Lower lobe of right lung (tissue), 2 donors: ENCODE measurements around the gene PYDC2. TPM values are rescaled to one million over a fixed set of nuclear protein-coding genes. Genes with fewer than 3 reads are reported as not detected.

Source experiments
- ATAC-seq, 2 donors: fragments of 200-7000 bp; cut with Tn5 transposase; one replicate each; pipeline ENCODE4 v1.9.1; 2020 to 2022; ENCODE audit warnings: mild to moderate bottlenecking in 2 of 2, moderate library complexity in 2 of 2
- DNase-seq: peaks from one replicate; pipeline ENCODE4 v3.0.0-alpha.2; 2020
- H3K27ac ChIP-seq: fragments of 200-600 bp; one replicate; pipeline ENCODE4 v1.8.0; 2022
- H3K27me3 ChIP-seq: fragments of 200-600 bp; one replicate; pipeline ENCODE4 v1.8.0; 2022; ENCODE audit warnings: low read depth
- H3K36me3 ChIP-seq: fragments of 200-600 bp; one replicate; pipeline ENCODE4 v1.8.0; 2022; ENCODE audit warnings: mild to moderate bottlenecking
- H3K4me1 ChIP-seq: fragments of 200-600 bp; one replicate; pipeline ENCODE4 v1.8.0; 2022
- H3K4me3 ChIP-seq: fragments of 200-600 bp; one replicate; pipeline ENCODE4 v1.8.0; 2022; ENCODE audit warnings: mild to moderate bottlenecking
- H3K9me3 ChIP-seq: fragments of 200-600 bp; one replicate; pipeline ENCODE4 v1.8.0; 2022
- intact Hi-C: fragments of 100-400 bp; cut with DNase I; formaldehyde crosslinking; loops from one replicate; pipeline ENCODE4 v1.11.0; 2022
- long read RNA-seq: library from polyadenylated mRNA; unstranded; transcript quantifications from one replicate; pipeline ENCODE4 v2.0.0, GENCODE V29; 2021
- total RNA-seq: library from RNA; stranded (reverse); fragmentation: NEBNext Ultra II Directional; extraction: Animal tissue kit (Norgen Biotek cat#: 25700); gene quantifications from one replicate; pipeline ENCODE4 v1.2.1, GENCODE V29; 2021
- TF ChIP-seq, protein P1 (sequence below): fragments of 200-600 bp; IDR thresholded peaks from one replicate; pipeline ENCODE4 v1.8.0; 2022; ENCODE audit warnings: antibody characterized with exemption, mild to moderate bottlenecking
- donor health status: DM: no; HTN: yes; CAD: no; lungs with severe emphysema.

PYDC2 gene
- total RNA-seq = not detected
- long read RNA-seq = 0 reads

DNA sequence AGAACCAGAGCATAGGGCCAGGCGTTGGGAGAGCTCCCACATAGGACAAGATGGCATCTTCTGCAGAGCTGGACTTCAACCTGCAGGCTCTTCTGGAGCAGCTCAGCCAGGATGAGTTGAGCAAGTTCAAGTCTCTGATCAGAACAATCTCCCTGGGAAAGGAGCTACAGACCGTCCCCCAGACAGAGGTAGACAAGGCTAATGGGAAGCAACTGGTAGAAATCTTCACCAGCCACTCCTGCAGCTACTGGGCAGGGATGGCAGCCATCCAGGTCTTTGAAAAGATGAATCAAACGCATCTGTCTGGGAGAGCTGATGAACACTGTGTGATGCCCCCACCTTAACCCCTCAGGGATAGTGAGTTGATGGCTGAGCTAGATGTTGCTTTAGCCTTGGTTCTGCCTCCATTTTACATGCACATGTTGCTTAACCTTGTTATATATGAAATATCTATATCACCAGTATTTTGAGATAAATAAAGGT lies at the start of gene PYDC2:
TSS of gene PYDC2 (plus strand) at position 51 of the 483 bp plus-strand sequence. CDS start at position 51, 0 bp downstream.
- Histone ChIP-seq H3K27me3 (no peaks in the 10 kb centered on the region), H3K36me3 (no peaks in the 10 kb centered on the region), H3K4me1 (no peaks in the 10 kb centered on the region), H3K9me3 (no peaks in the 10 kb centered on the region), H3K27ac (no peak within 1 kb of the TSS), H3K4me3 (no peak within 1 kb of the TSS)
- ATAC-seq (no peak), DNase-seq (no peak)
- TF ChIP-seq, protein P1, sequence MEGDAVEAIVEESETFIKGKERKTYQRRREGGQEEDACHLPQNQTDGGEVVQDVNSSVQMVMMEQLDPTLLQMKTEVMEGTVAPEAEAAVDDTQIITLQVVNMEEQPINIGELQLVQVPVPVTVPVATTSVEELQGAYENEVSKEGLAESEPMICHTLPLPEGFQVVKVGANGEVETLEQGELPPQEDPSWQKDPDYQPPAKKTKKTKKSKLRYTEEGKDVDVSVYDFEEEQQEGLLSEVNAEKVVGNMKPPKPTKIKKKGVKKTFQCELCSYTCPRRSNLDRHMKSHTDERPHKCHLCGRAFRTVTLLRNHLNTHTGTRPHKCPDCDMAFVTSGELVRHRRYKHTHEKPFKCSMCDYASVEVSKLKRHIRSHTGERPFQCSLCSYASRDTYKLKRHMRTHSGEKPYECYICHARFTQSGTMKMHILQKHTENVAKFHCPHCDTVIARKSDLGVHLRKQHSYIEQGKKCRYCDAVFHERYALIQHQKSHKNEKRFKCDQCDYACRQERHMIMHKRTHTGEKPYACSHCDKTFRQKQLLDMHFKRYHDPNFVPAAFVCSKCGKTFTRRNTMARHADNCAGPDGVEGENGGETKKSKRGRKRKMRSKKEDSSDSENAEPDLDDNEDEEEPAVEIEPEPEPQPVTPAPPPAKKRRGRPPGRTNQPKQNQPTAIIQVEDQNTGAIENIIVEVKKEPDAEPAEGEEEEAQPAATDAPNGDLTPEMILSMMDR = no peak
- intact Hi-C loops = no loop called here

DNA sequence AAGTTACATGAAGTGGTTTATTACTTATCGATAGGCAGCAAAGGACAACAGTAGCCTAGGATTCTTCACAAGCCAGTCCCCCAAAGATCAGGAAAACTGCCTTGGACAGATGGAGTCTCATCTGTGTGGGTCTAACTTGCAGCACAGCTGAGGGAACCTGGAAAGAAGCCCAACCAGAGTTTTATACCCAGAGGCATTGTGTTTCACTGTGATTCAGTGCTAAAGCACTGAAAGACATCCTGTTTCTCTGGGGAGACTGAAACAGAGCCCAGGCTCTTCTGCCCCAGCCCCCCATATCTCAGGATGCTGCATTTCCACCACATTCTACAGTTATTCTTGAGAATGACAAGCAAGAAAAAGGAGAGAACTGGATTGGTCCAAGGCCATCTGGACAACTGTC lies 48.2 kb upstream of the PYDC2 start:
- Histone ChIP-seq H3K4me1 (no peaks in the 10 kb centered on the region), H3K27me3 (no peaks in the 10 kb centered on the region), H3K4me3 (no peak overlapping the region), H3K27ac (no peak overlapping the region), H3K9me3 (peaks cover 10% of the 10 kb centered on the region), H3K36me3 (no peaks in the 10 kb centered on the region)
- ATAC-seq = no peak
- intact Hi-C loops = no loop called here
- TF ChIP-seq, protein P1 = no peak
- DNase-seq = no peak

DNA sequence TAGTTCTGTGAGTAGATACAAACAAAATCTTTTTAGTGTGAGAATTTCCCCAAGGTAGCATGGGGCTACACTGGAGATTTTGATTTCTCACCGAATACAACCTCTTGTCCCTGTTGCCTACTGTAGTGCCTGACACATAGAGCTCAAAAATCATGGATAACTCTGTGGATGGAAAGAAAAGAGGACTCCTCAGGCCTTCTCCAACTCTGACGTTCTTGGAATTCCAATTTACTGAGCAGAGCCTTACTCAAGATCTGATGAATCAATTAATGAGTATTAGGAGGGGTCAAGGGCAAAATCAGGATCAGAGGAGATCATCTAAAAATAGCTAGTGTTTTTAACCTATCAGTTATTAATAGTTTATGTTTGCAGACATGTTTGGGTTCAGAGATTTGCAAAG lies 46.7 kb upstream of the PYDC2 start:
- H3K4me1 ChIP-seq = no peaks in the 10 kb centered on the region
- no peaks in the 10 kb centered on the region for H3K36me3 ChIP-seq
- DNase-seq (no peak), ATAC-seq (no peak)
- peaks cover 10% of the 10 kb centered on the region for H3K9me3 ChIP-seq
- intact Hi-C loops = no loop called here
- H3K27me3 ChIP-seq = no peaks in the 10 kb centered on the region
- H3K4me3 ChIP-seq = no peak overlapping the region
- H3K27ac ChIP-seq = no peak overlapping the region
- TF ChIP-seq, protein P1 = no peak

DNA sequence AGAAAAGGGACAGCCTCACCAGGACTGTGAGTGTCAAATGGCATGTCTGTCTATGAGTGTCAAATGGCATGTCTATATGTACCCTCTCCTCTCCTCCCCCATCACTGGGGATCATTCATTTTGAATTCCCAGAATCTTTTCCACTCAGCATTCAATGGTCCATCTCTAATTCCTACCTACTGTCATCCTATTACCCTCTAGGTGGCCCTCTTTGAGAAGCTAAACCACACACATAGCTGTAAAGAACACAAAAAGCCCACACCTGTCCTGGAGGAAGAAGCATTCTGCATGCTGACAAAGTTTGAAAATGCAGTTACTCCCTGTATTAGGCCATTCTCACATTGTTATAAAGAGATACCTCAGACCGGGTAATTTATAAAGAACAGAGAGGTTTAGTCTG lies 46.2 kb upstream of the PYDC2 start:
- ATAC-seq (no peak), DNase-seq (no peak)
- Histone ChIP-seq H3K4me3 (no peak overlapping the region), H3K4me1 (no peaks in the 10 kb centered on the region), H3K27ac (no peak overlapping the region), H3K27me3 (no peaks in the 10 kb centered on the region), H3K36me3 (no peaks in the 10 kb centered on the region), H3K9me3 (peaks cover 8% of the 10 kb centered on the region)
- intact Hi-C loops = no loop called here
- TF ChIP-seq, protein P1 = no peak

DNA sequence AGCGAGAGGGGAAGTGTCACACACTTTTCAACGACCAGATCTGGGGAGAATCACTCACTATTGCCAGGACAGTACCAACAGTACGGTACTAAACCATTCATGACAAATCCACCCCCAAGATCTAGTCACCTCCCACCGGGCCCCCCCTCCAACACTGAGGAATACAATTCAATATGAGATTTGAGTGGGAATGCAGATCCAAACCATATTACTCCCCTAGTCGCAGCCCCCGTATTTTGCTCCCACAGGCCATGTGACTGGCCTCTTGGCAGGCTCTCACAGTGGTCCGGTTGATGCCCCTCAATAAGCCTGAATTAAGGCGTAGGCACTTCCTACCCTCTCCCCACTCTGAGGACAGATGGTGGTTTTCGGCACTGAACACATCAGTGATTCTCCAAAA lies 45.4 kb upstream of the PYDC2 start:
- Histone ChIP-seq H3K36me3 (no peaks in the 10 kb centered on the region), H3K9me3 (no peaks in the 10 kb centered on the region), H3K4me1 (no peaks in the 10 kb centered on the region), H3K4me3 (no peak overlapping the region), H3K27me3 (no peaks in the 10 kb centered on the region), H3K27ac (no peak overlapping the region)
- TF ChIP-seq, protein P1 = no peak
- DNase-seq = no peak
- intact Hi-C loops = no loop called here
- ATAC-seq = no peak

DNA sequence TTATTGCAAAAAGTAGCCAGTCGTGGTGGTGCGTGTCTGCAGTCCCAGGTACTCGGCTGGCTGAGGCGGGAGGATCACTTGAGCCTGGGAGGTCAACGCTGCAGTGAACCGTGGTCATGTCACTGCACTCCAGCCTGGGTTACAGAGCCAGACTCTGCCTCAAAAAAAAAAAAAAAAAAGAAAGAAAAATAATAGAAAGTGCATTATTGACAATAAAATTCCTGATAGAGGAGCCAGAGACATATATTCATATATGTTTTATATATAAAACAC lies 43.6 kb upstream of the PYDC2 start:
- Histone ChIP-seq H3K4me1 (no peaks in the 10 kb centered on the region), H3K27me3 (no peaks in the 10 kb centered on the region), H3K9me3 (no peaks in the 10 kb centered on the region), H3K27ac (no peak overlapping the region), H3K4me3 (no peak overlapping the region), H3K36me3 (no peaks in the 10 kb centered on the region)
- DNase-seq (no peak), ATAC-seq (no peak)
- intact Hi-C loops = no loop called here
- TF ChIP-seq, protein P1 = no peak
